Activated naive CD4-positive, alpha-beta T cell treated with anti-CD3 and anti-CD28 coated beads, Interleukin-2, amount 10 ng/mL, durations not matched to agents 7 days and 5 days (primary cell): ENCODE results near the gene SLC25A42.
"Not testable (repeated sequence)": the region's sequence is repeated elsewhere in the genome, so short reads cannot be mapped to it uniquely, and the experiment has no call there.

Source experiments
- CTCF ChIA-PET: fragments of 350-600 bp; sonication (Branson Sonifier 250); formaldehyde crosslinking; loops from one replicate; lab custom pipeline; 2021; ENCODE audit warnings: antibody characterized with exemption; lab: Charles Lee
- DNase-seq: peaks from one replicate; pipeline ENCODE4 v3.0.0-alpha.2; 2020
- H3K27ac Mint-ChIP-seq: one replicate; pipeline ENCODE4 v1.8.0; 2021; ENCODE audit warnings: mild to moderate bottlenecking, moderate library complexity, mixed read lengths
- H3K27me3 Mint-ChIP-seq: one replicate; pipeline ENCODE4 v1.8.0; 2021; ENCODE audit warnings: mild to moderate bottlenecking, mixed read lengths
- H3K36me3 Mint-ChIP-seq: one replicate; pipeline ENCODE4 v1.8.0; 2021; ENCODE audit warnings: mixed read lengths
- H3K4me1 Mint-ChIP-seq: one replicate; pipeline ENCODE4 v1.8.0; 2021; ENCODE audit warnings: mixed read lengths
- H3K4me3 Mint-ChIP-seq: one replicate; pipeline ENCODE4 v1.8.0; 2021; ENCODE audit warnings: mild to moderate bottlenecking, moderate library complexity, mixed read lengths
- H3K9me3 Mint-ChIP-seq: one replicate; pipeline ENCODE4 v1.8.0; 2021; ENCODE audit warnings: mixed read lengths

Gene SLC25A42

DNA sequence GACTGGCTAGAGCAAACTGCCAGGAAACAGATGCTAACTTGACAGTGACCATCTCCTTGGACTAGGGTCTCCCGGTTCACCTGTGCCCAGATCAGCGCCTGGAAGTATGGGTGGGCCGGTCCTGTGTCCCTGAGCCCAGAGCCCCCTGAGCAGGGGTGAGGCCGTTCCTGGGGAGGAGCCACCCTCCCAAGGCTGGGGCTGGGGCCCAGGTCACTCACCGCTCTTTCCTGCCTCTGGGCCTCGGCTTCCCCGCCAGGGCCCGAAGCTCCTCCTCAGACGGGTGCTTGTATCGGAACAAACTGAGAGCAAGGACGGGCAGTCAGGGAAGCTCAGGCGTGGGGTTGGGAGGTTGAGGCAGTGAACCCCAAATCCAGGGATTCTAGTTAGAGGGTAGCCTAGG is 69.1 kb downstream of the SLC25A42 start:
- CTCF ChIA-PET, result interaction anchor here (1.1 to 2.2 kb wide), 2 partner anchors 9 to 13 kb away, joined by 3 to 5 read pairs; no protein-coding TSS in a partner anchor
- peaks cover 19% of the 10 kb centered on the region for H3K4me1 Mint-ChIP-seq
- no peak overlapping the region for H3K27ac Mint-ChIP-seq
- DNase-seq, result no peak
- H3K27me3 Mint-ChIP-seq, result peaks cover 11% of the 10 kb centered on the region
- no peak overlapping the region for H3K4me3 Mint-ChIP-seq
- H3K36me3 Mint-ChIP-seq, result peaks cover 7% of the 10 kb centered on the region
- peaks cover 11% of the 10 kb centered on the region for H3K9me3 Mint-ChIP-seq

DNA sequence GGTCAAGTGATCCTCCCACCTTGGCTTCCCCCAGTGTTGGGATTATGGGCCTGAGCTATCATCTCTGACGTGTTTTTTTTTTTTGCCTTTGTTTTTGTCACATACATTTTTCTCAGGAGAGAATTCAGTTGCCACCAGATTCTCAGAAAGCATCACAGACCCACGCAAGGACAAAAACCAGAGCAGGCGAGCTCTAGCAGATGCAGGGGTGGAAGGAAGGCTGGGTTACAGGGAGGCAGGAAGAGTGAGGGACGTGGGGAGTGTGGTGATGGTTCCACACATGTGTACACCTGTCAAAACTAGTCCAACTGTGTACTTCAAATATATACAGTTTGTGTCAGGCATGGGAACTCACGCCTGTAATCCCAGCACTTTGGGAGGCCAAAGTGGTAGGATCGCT is 70.2 kb downstream of the SLC25A42 start:
- no peak overlapping the region for H3K4me3 Mint-ChIP-seq
- CTCF ChIA-PET, result interaction anchor here (1.7 to 2.2 kb wide), 2 partner anchors 12 to 24 kb away, joined by 4 to 5 read pairs; no protein-coding TSS in a partner anchor
- peaks cover 7% of the 10 kb centered on the region for H3K36me3 Mint-ChIP-seq
- DNase-seq, result no peak
- H3K27ac Mint-ChIP-seq, result peak overlapping the region; percentile 70
- peaks cover 11% of the 10 kb centered on the region for H3K9me3 Mint-ChIP-seq
- peaks cover 29% of the 10 kb centered on the region for H3K4me1 Mint-ChIP-seq
- peaks cover 16% of the 10 kb centered on the region for H3K27me3 Mint-ChIP-seq

DNA sequence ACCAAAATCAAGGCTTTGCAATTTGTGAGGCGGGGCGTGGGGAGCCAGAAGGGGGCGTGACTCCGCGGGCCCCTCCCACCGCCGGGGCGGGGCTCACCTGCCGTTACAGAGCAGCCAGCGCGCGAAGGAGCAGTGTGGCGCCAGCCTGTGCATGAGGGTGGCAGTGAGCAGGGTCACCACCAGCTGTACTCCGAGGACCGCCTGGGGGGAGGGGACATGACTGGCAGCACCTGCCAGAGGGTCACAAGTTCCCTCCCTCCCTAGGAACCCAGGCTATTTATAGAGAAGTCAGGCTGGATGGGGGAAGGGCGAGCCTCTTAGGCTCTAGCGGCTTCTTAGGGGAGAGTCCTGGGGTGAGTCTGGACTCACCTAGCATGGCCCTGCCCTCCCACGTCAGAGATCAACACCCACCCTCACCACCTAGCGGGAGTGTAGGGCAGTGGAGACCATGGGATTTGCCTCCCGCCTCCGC is 70.9 kb downstream of the SLC25A42 start:
- H3K4me1 Mint-ChIP-seq, result peaks cover 35% of the 10 kb centered on the region
- peaks cover 17% of the 10 kb centered on the region for H3K27me3 Mint-ChIP-seq
- peaks cover 11% of the 10 kb centered on the region for H3K9me3 Mint-ChIP-seq
- CTCF ChIA-PET, result interaction anchor here (1.7 to 2.2 kb wide), 2 partner anchors 11 to 24 kb away, joined by 4 to 5 read pairs; no protein-coding TSS in a partner anchor
- no peak overlapping the region for H3K27ac Mint-ChIP-seq
- no peak overlapping the region for H3K4me3 Mint-ChIP-seq
- DNase-seq, result peak; percentile 51
- H3K36me3 Mint-ChIP-seq, result peaks cover 7% of the 10 kb centered on the region

DNA sequence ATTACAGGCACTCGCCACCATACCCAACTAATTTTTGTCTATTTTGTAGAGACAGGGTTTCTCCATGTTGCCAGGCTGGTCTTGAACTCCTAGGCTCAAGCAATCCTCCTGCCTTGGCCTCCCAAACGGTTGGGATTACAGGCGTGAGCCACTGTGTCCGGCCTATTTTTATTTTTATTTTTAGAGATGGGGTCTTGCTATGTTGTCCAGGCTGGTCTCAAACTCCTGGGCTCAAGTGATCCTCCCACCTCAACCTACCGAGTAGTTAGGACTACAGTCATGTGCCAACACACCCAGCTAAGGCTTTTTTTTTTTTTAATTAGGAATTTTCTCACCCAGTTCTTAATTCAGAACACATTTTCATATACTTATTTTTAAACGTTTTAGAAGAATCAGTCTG is 71.9 kb downstream of the SLC25A42 start:
- H3K27ac Mint-ChIP-seq, H3K4me3 Mint-ChIP-seq, H3K36me3 Mint-ChIP-seq, DNase-seq: not testable (repeated sequence)
- H3K27me3 Mint-ChIP-seq, result peaks cover 23% of the 10 kb centered on the region
- CTCF ChIA-PET, result interaction anchor here (1.0 to 1.7 kb wide), 3 partner anchors 20 to 97 kb away, joined by 3 to 4 read pairs (median 3); no protein-coding TSS in a partner anchor
- peaks cover 11% of the 10 kb centered on the region for H3K9me3 Mint-ChIP-seq
- peaks cover 35% of the 10 kb centered on the region for H3K4me1 Mint-ChIP-seq

DNA sequence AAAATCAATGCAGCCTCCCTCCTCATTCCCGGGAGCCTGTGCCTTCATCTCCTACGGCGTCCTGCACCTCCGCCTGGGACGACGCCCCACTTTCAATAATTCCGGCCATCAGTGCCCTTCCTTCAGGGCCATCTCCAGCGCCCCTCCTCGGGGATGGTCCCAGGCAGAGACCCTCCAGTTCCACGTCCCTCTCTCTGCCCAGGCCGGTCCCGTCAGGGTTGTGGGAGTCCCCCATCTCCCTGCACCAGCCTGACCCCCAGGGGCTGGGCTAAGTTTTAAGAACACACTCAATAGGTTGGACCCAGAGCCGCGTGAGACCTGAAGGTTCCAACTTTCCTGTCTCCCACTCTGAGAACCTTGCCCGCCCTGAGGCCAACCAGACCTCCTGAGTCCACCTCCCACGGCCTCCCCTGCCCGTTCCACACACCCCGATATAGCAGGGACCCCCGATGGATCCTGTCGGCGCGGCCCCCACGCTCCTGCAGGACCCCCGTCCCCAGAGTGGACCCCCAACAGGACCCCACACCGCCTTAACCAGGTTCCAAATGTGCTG is 73.8 kb downstream of the SLC25A42 start:
- no peak for DNase-seq
- Mint-ChIP-seq H3K4me3 (peak overlapping the region; percentile 92), H3K36me3 (peaks cover 3% of the 10 kb centered on the region), H3K27ac (peak overlapping the region; percentile 86), H3K9me3 (peaks cover 3% of the 10 kb centered on the region), H3K4me1 (peaks cover 35% of the 10 kb centered on the region), H3K27me3 (peaks cover 26% of the 10 kb centered on the region)
- CTCF ChIA-PET, result no interaction called here

DNA sequence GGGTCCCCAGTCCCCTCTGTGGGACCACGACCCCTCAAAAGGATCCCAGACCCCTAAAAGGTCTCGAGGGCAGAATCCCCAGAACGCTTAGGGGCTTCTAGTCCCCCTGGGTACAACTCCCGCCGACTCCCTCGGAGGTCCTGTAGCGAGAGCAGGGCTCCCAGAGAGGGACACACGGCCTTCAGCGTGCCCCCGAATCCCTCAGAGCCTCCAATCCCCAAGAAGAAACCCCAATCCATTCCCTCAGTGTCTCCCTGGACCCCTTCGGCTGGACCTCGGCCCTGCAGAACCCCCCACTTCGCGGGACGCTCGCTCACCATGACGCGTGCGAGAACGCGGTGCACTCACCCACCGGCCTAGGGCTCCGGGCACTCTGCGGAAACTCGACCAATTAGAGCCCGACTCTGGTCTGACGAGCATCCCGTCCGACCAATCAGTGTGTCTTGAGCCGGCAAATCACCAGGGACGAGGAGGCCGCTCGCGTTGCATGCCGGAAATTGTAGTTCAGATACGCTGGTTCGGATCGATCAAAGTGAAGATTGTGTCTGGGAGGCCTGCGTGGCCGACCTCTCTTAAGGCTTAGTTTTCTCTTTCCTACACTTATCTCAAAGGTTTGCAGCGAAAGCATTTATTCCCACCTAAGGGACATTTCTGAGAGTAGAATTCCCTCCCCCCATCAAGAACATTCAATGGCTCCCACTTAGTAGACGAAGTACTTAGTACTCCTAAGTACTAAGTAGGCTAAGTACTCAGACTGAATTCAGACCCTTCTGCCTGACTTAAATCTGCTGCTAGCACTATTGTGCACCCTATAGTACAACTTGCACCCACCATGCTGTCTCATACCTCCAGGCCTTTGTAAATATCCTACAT is 74.6 kb downstream of the SLC25A42 start, which contains the start of gene TMEM161A:
Gene TMEM161A, minus strand, starts transcription at position 370 of the 873 bp plus-strand sequence. Its CDS starts 50 bp downstream, at position 320.
- Mint-ChIP-seq H3K9me3 (peaks cover 3% of the 10 kb centered on the region), H3K27me3 (peaks cover 26% of the 10 kb centered on the region), H3K27ac (peak within 1 kb of the TSS; percentile 86), H3K36me3 (peaks cover 3% of the 10 kb centered on the region), H3K4me1 (peaks cover 35% of the 10 kb centered on the region), H3K4me3 (peak within 1 kb of the TSS; percentile 92)
- DNase-seq, result peak; percentile 98
- CTCF ChIA-PET, result interaction anchor here (1.0 to 1.2 kb wide), 2 partner anchors 84 to 143 kb away, joined by 3 read pairs; no protein-coding TSS in a partner anchor

DNA sequence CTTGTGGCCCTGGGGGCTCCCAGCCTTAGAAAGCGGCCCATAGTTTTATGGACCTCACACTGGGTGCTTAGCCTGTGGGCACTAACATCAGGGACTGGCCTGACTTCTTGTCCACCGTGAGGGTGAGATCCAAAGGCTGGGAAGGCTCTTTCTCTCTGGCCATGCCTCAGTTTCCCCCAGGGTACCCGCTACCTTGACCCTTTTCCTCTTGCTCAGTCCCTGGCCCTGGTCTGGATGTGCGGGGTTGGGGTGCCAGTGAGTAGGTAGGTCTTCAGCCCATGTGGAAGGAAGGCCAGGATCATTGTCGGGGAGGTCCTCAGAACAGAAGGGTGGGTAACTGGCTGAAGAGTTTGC is 76.1 kb downstream of the SLC25A42 start:
- H3K36me3 Mint-ChIP-seq, result no peaks in the 10 kb centered on the region
- H3K9me3 Mint-ChIP-seq, result no peaks in the 10 kb centered on the region
- no peak overlapping the region for H3K27ac Mint-ChIP-seq
- H3K27me3 Mint-ChIP-seq, result peaks cover 26% of the 10 kb centered on the region
- no peak for DNase-seq
- H3K4me3 Mint-ChIP-seq, result no peak overlapping the region
- peaks cover 32% of the 10 kb centered on the region for H3K4me1 Mint-ChIP-seq
- CTCF ChIA-PET, result interaction anchor here (1.2 to 1.4 kb wide), 2 partner anchors 32 to 85 kb away, joined by 3 to 7 read pairs; no protein-coding TSS in a partner anchor

DNA sequence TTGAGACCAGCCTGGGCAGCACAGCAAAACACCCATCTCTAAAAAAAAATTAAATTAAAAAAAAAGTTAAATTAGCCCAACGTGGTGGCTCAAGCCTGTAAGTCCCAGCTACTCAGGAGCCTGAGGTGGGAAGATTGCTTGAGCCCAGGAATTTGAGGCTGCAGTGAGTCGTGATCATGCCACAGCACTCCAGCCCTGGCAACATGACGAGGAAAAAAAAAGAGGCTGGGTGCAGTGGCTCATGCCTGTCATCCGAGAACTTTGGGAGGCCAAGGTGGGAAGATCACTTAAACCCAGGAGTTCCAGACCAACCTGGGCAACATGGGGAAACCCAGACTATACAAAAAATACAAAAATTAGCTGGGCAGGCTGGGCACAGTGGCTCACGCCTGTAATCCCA is 76.7 kb downstream of the SLC25A42 start:
- Mint-ChIP-seq H3K36me3 (no peaks in the 10 kb centered on the region), H3K4me3 (no peak overlapping the region), H3K27me3 (peaks cover 26% of the 10 kb centered on the region), H3K27ac (no peak overlapping the region), H3K4me1 (peaks cover 28% of the 10 kb centered on the region), H3K9me3 (no peaks in the 10 kb centered on the region)
- CTCF ChIA-PET, result interaction anchor here (1.2 to 2.8 kb wide), 3 partner anchors 32 to 86 kb away, joined by 3 to 10 read pairs (median 7); no protein-coding TSS in a partner anchor
- no peak for DNase-seq

DNA sequence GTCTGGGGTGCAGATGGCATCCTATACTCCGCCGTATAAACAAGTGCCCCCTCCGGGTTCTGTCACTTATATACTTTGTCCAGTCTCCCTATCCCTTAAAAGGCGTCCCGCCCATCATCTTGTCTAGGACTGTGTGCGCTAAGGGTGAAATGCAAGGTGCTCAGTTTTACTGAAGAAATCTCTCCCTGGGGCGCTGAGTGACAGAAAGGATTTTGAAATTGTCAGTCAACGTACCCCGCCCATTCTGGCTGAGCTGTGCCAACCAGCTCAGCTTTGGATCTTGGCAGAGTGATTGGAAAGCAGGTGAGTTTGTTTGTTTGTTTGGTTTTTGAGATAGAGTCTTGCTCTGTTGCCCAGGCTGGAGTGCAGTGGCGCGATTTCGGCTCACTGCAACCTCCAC is 78.6 kb downstream of the SLC25A42 start:
- H3K4me1 Mint-ChIP-seq, result peaks cover 22% of the 10 kb centered on the region
- DNase-seq, result no peak
- H3K27me3 Mint-ChIP-seq, result peaks cover 21% of the 10 kb centered on the region
- H3K36me3 Mint-ChIP-seq, result no peaks in the 10 kb centered on the region
- no peak overlapping the region for H3K4me3 Mint-ChIP-seq
- H3K27ac Mint-ChIP-seq, result no peak overlapping the region
- CTCF ChIA-PET, result interaction anchor here (1.2 to 2.8 kb wide), 2 partner anchors 33 to 90 kb away, joined by 4 to 10 read pairs; no protein-coding TSS in a partner anchor
- no peaks in the 10 kb centered on the region for H3K9me3 Mint-ChIP-seq

DNA sequence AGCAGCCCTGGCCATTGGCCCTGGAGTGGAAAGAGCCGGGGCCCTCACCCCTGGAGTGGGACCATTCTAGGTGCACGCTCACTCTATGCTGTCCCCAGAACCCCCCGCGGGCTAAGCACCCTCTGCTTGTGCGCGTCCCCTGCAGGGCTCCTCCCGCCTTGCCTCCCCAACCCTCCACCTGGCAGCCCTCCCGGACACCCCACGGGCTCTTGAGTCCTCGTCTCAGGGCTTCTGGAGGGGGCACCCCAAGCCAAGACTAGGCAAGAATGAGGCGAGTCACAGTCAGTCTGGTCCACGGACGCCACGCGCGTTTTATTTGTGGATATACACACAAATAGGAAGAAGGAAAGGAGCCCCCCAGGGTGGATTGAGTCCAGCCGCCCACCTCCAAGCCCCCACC is 81.5 kb downstream of the SLC25A42 start:
- no peak for DNase-seq
- H3K4me3 Mint-ChIP-seq, result no peak overlapping the region
- H3K27me3 Mint-ChIP-seq, result peaks cover 3% of the 10 kb centered on the region
- CTCF ChIA-PET, result interaction anchor here (0.7 to 5.1 kb wide), 14 partner anchors 9 to 346 kb away, joined by 3 to 44 read pairs (median 4); no protein-coding TSS in a partner anchor
- H3K36me3 Mint-ChIP-seq, result peaks cover 5% of the 10 kb centered on the region
- no peaks in the 10 kb centered on the region for H3K4me1 Mint-ChIP-seq
- no peak overlapping the region for H3K27ac Mint-ChIP-seq
- no peaks in the 10 kb centered on the region for H3K9me3 Mint-ChIP-seq

DNA sequence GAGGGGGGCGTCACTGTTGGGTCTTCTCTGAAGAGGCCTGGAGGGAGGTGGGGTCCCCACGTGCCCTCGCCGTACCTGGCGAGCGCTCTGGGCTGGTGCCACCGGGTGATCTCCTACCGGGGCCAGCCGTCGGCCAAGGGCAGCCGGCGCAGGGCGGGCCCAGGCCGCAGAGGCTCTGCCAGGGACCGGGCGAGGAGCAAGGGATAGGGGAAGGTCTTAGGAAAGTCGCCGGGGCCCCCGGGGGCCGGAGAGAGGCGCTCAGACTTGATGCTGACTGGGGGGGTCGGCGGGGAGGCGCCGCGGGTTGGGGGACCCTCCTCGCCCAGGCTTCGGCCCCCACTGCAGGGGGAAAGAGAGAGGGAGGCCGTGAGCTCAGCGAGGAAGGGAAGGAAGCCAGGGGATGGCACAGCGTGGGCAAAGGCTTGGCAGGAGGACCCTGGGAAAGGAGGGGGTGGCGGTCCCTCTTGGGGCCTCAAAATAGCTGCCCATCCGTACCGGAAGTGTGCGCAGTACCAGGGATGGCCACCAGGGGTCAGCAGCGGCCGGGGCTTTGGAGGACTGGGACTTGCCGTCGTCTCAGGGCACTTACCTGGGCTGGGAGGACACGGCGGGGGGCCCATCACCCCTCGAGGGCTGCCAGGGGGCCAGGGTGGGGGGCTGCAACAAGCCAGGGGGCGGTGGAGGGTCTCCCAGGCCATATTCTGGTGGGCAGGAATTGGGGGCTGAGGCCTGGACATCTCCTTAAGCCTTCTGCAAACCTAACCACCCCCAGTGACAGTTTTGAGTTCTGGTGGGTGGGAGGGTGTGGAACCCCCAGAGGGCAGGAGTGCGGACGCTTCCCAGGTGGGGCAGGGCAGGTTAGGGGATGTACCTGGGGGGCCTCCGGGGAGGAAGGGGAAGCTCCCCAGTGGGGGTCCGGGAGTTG is 82.2 kb downstream of the SLC25A42 start:
- Mint-ChIP-seq H3K4me1 (no peaks in the 10 kb centered on the region), H3K27me3 (peaks cover 3% of the 10 kb centered on the region), H3K36me3 (peaks cover 5% of the 10 kb centered on the region), H3K9me3 (no peaks in the 10 kb centered on the region), H3K4me3 (no peak overlapping the region), H3K27ac (no peak overlapping the region)
- CTCF ChIA-PET, result interaction anchor here (0.7 to 5.1 kb wide), 15 partner anchors 9 to 345 kb away, joined by 3 to 44 read pairs (median 4); no protein-coding TSS in a partner anchor
- peak; percentile 90 for DNase-seq

DNA sequence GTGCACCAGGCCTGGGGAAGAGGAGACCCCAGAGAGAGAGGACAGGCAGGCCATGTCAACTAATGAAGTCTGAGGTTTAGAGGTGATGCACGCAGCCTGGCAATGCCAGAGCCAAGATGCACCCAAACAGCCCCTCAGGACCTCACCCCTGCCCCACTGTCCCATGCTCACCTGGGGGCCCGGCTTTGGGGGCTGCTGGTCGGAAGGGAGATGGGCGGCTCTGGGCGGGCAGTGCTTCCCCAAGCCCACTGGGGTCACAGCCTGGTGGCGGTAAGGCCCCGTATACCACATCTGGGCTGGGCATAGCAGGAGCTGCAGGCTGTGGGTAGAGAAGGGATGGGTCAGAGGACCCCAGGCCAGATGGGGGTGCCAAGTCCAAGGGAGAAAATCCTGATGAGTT is 83.1 kb downstream of the SLC25A42 start:
- Mint-ChIP-seq H3K36me3 (peaks cover 5% of the 10 kb centered on the region), H3K4me1 (no peaks in the 10 kb centered on the region), H3K4me3 (no peak overlapping the region), H3K9me3 (no peaks in the 10 kb centered on the region), H3K27me3 (peaks cover 3% of the 10 kb centered on the region), H3K27ac (no peak overlapping the region)
- DNase-seq, result no peak
- CTCF ChIA-PET, result interaction anchor here (0.6 to 5.1 kb wide), 8 partner anchors 9 to 344 kb away, joined by 3 to 44 read pairs (median 4); no protein-coding TSS in a partner anchor

DNA sequence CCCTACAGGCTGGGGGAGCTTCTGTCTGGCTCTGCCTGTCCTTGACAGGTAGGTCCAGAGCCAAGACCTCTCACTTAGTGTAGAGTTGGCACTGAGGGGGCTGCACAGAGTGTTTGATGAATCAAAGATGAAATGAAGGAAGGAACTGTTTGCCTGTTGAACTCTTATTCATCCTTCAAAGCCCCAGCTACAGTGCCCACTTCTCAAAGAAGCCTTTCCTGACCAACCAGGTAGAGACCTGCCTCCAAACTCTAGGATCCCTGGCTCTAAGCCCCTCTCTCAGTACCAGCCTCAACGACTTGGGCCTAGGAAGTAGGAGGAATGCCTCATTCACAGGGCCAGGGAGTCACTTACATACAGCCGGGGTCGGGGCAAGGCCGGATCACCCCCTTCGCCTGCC is 83.5 kb downstream of the SLC25A42 start:
- CTCF ChIA-PET, result interaction anchor here (0.6 to 5.1 kb wide), 6 partner anchors 9 to 92 kb away, joined by 3 to 44 read pairs (median 4); no protein-coding TSS in a partner anchor
- H3K4me3 Mint-ChIP-seq, result no peak overlapping the region
- no peak for DNase-seq
- H3K27ac Mint-ChIP-seq, result no peak overlapping the region
- no peaks in the 10 kb centered on the region for H3K9me3 Mint-ChIP-seq
- peaks cover 5% of the 10 kb centered on the region for H3K36me3 Mint-ChIP-seq
- no peaks in the 10 kb centered on the region for H3K27me3 Mint-ChIP-seq
- no peaks in the 10 kb centered on the region for H3K4me1 Mint-ChIP-seq
